ENCODE results near the gene EDEM3.
"Not testable (repeated sequence)": the region's sequence is repeated elsewhere in the genome, so short reads cannot be mapped to it uniquely, and the experiment has no call there.

EDEM3 gene

GRCh38 chr1:184716158-184716557 lies 38.5 kb downstream of the EDEM3 start:
- DNase-seq, result no peak

- DNase-seq, result no peak
These were observed 45.2 kb downstream of the EDEM3 start for GRCh38 chr1:184709418-184709817.

GRCh38 chr1:184708084-184708676 lies 46.5 kb downstream of the EDEM3 start:
- no peak for DNase-seq

- no peak for DNase-seq
These were observed 49.4 kb downstream of the EDEM3 start for GRCh38 chr1:184705271-184705670.

GRCh38 chr1:184701816-184702215 lies 52.8 kb downstream of the EDEM3 start:
- DNase-seq, result no peak

- no peak for DNase-seq
These were observed 55.7 kb downstream of the EDEM3 start for GRCh38 chr1:184698969-184699368.

- no peak for DNase-seq
These were observed 56.6 kb downstream of the EDEM3 start for GRCh38 chr1:184698016-184698415.

- DNase-seq, result no peak
These were observed 58.3 kb downstream of the EDEM3 start for GRCh38 chr1:184696403-184696802.

- DNase-seq, result no peak
These were observed 59.6 kb downstream of the EDEM3 start for GRCh38 chr1:184695023-184695422.

GRCh38 chr1:184693011-184693410 lies 61.6 kb downstream of the EDEM3 start:
- DNase-seq, result no peak

- DNase-seq, result no peak
These were observed 62.8 kb downstream of the EDEM3 start for GRCh38 chr1:184691719-184692324.

GRCh38 chr1:184686540-184686939 lies 68.1 kb downstream of the EDEM3 start:
- no peak for DNase-seq

- no peak for DNase-seq
These were observed 69.5 kb downstream of the EDEM3 start for GRCh38 chr1:184685116-184685515.

- DNase-seq, result no peak
These were observed 70.2 kb downstream of the EDEM3 start for GRCh38 chr1:184684285-184685074.

- DNase-seq, result no peak
These were observed 71.7 kb downstream of the EDEM3 start for GRCh38 chr1:184682956-184683355.

- not testable (repeated sequence) for DNase-seq
These were observed 73.9 kb downstream of the EDEM3 start for GRCh38 chr1:184680611-184681225.

- DNase-seq, result not testable (repeated sequence)
These were observed 75.2 kb downstream of the EDEM3 start for GRCh38 chr1:184679472-184679871.

GRCh38 chr1:184677344-184677743 lies 77.3 kb downstream of the EDEM3 start:
- no peak for DNase-seq

- no peak for DNase-seq
These were observed 81.4 kb downstream of the EDEM3 start for GRCh38 chr1:184673305-184673704.

- no peak for DNase-seq
These were observed 82.5 kb downstream of the EDEM3 start for GRCh38 chr1:184672013-184672726.

GRCh38 chr1:184669391-184669790 lies 85.3 kb downstream of the EDEM3 start:
- DNase-seq, result no peak

GRCh38 chr1:184665360-184665759 lies 89.3 kb downstream of the EDEM3 start:
- DNase-seq, result no peak

GRCh38 chr1:184664661-184665060 lies 90.0 kb downstream of the EDEM3 start:
- DNase-seq, result no peak
